ENCODE results near the gene WFDC1. TPM values are rescaled to one million over a fixed set of nuclear protein-coding genes. Genes with fewer than 3 reads are reported as not detected.
"Not testable (repeated sequence)": the region's sequence is repeated elsewhere in the genome, so short reads cannot be mapped to it uniquely, and the experiment has no call there.

WFDC1 gene
- total and polyA plus RNA-seq, 2 experiments from 2014 or later: 0.76 to 0.95 TPM

DNA sequence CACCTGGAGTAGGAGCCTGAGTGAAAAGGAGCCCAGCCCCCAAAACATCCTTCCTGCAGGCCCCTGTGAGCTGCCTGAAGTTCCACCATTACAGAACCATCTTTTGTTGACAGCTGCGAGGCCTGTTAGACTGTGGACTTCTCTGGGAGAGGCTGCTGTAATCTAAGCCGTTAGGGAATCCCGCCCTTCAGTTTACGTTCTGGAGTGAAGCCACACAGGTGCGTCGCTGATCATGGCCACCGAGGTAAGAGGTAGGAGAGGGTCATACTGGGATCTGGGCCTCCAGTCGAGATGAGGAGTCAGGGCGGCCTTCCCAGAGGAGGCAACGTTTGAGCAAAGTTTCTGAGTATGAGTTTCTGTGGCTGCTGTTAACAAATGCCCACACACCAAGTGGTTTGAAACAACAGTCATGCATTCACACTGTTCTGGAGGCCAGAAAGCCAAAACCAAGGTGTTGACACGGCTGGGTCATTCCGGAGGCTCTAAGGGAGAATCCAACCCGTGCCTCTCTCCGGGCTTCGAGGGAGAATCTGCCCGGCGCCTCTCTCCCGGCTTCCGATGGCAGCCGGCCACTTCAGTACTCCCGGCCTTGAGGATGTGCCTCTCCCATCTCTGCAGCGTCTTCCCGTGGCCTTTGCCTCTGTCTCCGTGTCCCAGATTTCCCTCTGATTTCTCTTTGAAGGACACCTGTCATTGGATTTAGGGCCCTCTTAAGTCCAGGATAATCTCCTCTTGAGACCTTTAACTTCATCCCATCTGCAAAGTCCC lies 47.0 kb downstream of the WFDC1 start (continued):
- TF ChIP-seq, protein P1, sequence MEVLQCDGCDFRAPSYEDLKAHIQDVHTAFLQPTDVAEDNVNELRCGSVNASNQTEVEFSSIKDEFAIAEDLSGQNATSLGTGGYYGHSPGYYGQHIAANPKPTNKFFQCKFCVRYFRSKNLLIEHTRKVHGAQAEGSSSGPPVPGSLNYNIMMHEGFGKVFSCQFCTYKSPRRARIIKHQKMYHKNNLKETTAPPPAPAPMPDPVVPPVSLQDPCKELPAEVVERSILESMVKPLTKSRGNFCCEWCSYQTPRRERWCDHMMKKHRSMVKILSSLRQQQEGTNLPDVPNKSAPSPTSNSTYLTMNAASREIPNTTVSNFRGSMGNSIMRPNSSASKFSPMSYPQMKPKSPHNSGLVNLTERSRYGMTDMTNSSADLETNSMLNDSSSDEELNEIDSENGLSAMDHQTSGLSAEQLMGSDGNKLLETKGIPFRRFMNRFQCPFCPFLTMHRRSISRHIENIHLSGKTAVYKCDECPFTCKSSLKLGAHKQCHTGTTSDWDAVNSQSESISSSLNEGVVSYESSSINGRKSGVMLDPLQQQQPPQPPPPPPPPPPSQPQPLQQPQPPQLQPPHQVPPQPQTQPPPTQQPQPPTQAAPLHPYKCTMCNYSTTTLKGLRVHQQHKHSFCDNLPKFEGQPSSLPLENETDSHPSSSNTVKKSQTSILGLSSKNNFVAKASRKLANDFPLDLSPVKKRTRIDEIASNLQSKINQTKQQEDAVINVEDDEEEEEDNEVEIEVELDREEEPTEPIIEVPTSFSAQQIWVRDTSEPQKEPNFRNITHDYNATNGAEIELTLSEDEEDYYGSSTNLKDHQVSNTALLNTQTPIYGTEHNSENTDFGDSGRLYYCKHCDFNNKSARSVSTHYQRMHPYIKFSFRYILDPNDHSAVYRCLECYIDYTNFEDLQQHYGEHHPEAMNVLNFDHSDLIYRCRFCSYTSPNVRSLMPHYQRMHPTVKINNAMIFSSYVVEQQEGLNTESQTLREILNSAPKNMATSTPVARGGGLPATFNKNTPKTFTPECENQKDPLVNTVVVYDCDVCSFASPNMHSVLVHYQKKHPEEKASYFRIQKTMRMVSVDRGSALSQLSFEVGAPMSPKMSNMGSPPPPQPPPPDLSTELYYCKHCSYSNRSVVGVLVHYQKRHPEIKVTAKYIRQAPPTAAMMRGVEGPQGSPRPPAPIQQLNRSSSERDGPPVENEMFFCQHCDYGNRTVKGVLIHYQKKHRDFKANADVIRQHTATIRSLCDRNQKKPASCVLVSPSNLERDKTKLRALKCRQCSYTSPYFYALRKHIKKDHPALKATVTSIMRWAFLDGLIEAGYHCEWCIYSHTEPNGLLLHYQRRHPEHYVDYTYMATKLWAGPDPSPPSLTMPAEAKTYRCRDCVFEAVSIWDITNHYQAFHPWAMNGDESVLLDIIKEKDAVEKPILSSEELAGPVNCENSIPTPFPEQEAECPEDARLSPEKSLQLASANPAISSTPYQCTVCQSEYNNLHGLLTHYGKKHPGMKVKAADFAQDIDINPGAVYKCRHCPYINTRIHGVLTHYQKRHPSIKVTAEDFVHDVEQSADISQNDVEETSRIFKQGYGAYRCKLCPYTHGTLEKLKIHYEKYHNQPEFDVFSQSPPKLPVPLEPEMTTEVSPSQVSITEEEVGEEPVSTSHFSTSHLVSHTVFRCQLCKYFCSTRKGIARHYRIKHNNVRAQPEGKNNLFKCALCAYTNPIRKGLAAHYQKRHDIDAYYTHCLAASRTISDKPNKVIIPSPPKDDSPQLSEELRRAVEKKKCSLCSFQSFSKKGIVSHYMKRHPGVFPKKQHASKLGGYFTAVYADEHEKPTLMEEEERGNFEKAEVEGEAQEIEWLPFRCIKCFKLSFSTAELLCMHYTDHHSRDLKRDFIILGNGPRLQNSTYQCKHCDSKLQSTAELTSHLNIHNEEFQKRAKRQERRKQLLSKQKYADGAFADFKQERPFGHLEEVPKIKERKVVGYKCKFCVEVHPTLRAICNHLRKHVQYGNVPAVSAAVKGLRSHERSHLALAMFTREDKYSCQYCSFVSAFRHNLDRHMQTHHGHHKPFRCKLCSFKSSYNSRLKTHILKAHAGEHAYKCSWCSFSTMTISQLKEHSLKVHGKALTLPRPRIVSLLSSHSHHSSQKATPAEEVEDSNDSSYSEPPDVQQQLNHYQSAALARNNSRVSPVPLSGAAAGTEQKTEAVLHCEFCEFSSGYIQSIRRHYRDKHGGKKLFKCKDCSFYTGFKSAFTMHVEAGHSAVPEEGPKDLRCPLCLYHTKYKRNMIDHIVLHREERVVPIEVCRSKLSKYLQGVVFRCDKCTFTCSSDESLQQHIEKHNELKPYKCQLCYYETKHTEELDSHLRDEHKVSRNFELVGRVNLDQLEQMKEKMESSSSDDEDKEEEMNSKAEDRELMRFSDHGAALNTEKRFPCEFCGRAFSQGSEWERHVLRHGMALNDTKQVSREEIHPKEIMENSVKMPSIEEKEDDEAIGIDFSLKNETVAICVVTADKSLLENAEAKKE (CRISPR knock-in tag; IDR thresholded peaks at IDR 0.05): no peak
- TF ChIP-seq, protein P2, sequence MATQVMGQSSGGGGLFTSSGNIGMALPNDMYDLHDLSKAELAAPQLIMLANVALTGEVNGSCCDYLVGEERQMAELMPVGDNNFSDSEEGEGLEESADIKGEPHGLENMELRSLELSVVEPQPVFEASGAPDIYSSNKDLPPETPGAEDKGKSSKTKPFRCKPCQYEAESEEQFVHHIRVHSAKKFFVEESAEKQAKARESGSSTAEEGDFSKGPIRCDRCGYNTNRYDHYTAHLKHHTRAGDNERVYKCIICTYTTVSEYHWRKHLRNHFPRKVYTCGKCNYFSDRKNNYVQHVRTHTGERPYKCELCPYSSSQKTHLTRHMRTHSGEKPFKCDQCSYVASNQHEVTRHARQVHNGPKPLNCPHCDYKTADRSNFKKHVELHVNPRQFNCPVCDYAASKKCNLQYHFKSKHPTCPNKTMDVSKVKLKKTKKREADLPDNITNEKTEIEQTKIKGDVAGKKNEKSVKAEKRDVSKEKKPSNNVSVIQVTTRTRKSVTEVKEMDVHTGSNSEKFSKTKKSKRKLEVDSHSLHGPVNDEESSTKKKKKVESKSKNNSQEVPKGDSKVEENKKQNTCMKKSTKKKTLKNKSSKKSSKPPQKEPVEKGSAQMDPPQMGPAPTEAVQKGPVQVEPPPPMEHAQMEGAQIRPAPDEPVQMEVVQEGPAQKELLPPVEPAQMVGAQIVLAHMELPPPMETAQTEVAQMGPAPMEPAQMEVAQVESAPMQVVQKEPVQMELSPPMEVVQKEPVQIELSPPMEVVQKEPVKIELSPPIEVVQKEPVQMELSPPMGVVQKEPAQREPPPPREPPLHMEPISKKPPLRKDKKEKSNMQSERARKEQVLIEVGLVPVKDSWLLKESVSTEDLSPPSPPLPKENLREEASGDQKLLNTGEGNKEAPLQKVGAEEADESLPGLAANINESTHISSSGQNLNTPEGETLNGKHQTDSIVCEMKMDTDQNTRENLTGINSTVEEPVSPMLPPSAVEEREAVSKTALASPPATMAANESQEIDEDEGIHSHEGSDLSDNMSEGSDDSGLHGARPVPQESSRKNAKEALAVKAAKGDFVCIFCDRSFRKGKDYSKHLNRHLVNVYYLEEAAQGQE (IDR thresholded peaks at IDR 0.05; ENCODE audit: unreplicated experiment): no peak
- TF ChIP-seq STAT1 (IDR thresholded peaks at IDR 0.05; ENCODE audit: unreplicated experiment): no peak
- TF ChIP-seq CREB1 (CRISPR knock-in tag; IDR thresholded peaks at IDR 0.05; ENCODE audit: low read depth): no peak
- no peak for TF ChIP-seq EZH2 (IDR thresholded peaks at IDR 0.05; ENCODE audit: low read depth, unreplicated experiment)
- no peak for TF ChIP-seq ZNF114 (CRISPR knock-in tag; IDR thresholded peaks at IDR 0.05)
- TF ChIP-seq NANOG (IDR thresholded peaks at IDR 0.05; ENCODE audit: borderline replicate concordance): no peak
- no peak for TF ChIP-seq EZH2phosphoT487 (IDR thresholded peaks at IDR 0.05; ENCODE audit: unreplicated experiment)

DNA sequence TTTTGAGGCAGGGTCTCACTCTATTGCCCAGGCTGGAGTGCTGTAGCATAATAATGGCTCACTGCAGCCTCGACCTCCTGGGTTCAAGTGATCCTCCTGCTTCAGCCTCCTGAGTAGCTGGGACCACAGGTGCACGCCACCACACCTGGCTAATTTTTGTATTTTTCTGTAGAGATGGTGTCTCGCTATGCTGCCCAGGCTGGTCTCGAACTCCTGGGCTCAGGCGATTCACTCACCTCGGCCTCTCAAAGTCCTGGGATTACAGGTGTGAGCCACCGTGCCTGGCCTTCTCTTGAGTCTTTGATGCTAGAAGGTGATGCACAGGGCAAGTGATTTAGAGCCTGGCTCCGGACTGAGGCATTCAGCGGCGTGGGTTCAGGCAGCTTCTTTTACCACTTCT lies 49.1 kb downstream of the WFDC1 start:
- not testable (repeated sequence) for H3K4me1 ChIP-seq (ENCODE audit: insufficient read depth); H4K20me1 ChIP-seq (replicated peaks; ENCODE audit: insufficient read depth); H3K4me3 ChIP-seq; H3K27ac ChIP-seq (ENCODE audit: low read depth); H3F3A ChIP-seq (replicated peaks; ENCODE audit: low read depth); H3K4me2 ChIP-seq; H3K9me2 ChIP-seq (ENCODE audit: insufficient read depth); H3K9me3 Mint-ChIP-seq; H3K27me3 ChIP-seq (ENCODE audit: insufficient read depth); H3K4me3 Mint-ChIP-seq; ATAC-seq; H3K36me3 Mint-ChIP-seq (ENCODE audit: low read depth); DNase-seq (ENCODE audit: low spot score); H3K27ac Mint-ChIP-seq; H3K79me2 ChIP-seq (replicated peaks; ENCODE audit: insufficient read depth); H3K27me3 Mint-ChIP-seq (ENCODE audit: insufficient read depth, low read depth, poor library complexity); H2AFZ ChIP-seq; H3K4me1 Mint-ChIP-seq; H3K36me3 ChIP-seq (ENCODE audit: insufficient read depth)
